Testis (tissue), 2 donors: Measurements from ENCODE around the gene ODC1.

ENCODE experiments used
- POLR2A ChIP-seq: fragments of 450-650 bp; IDR thresholded peaks from one replicate; pipeline ENCODE4 v1.6.1; 2017; ENCODE audit warnings: antibody characterized with exemption, mild to moderate bottlenecking, moderate library complexity
- TF ChIP-seq, protein P1 (sequence below), 3 experiments: fragments of 450-650 bp in 2 of 3; fragments of 200-600 bp in 1 of 3; sonication (generic) in 1 of 3; IDR thresholded peaks; one replicate each; pipeline ENCODE4 v1.5.1; 2016 to 2019; ENCODE audit warnings: antibody characterized with exemption in 3 of 3, mild to moderate bottlenecking in 2 of 3, moderate library complexity in 1 of 3

GRCh38 chr2:10449486-10449831, 1.3 kb upstream of the ODC1 start:
- TF ChIP-seq, protein P1, sequence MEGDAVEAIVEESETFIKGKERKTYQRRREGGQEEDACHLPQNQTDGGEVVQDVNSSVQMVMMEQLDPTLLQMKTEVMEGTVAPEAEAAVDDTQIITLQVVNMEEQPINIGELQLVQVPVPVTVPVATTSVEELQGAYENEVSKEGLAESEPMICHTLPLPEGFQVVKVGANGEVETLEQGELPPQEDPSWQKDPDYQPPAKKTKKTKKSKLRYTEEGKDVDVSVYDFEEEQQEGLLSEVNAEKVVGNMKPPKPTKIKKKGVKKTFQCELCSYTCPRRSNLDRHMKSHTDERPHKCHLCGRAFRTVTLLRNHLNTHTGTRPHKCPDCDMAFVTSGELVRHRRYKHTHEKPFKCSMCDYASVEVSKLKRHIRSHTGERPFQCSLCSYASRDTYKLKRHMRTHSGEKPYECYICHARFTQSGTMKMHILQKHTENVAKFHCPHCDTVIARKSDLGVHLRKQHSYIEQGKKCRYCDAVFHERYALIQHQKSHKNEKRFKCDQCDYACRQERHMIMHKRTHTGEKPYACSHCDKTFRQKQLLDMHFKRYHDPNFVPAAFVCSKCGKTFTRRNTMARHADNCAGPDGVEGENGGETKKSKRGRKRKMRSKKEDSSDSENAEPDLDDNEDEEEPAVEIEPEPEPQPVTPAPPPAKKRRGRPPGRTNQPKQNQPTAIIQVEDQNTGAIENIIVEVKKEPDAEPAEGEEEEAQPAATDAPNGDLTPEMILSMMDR (IDR thresholded peaks at IDR 0.05) = no peak
- no peak for TF ChIP-seq POLR2A
